Activated B cell treated with CpG ODN at 0.5 μM for 24 hours (primary cell): ENCODE data around the gene SUGCT. TPM values are rescaled to one million over a fixed set of nuclear protein-coding genes. Genes with fewer than 3 reads are reported as not detected.

Experiments
- ATAC-seq: fragments of 200-7000 bp; cut with Tn5 transposase; one replicate; pipeline ENCODE4 v1.10.0; 2021; ENCODE audit warnings: low read depth, mild to moderate bottlenecking, moderate library complexity
- CTCF ChIA-PET: fragments of 350-600 bp; sonication (Branson Sonifier 250); formaldehyde crosslinking; loops from one replicate; lab custom pipeline; 2021; ENCODE audit warnings: antibody characterized with exemption; lab: Charles Lee
- POLR2A ChIA-PET: fragments of 350-600 bp; sonication (Branson Sonifier 250); formaldehyde crosslinking; loops from one replicate; lab custom pipeline; 2021; ENCODE audit warnings: antibody characterized with exemption; lab: Charles Lee
- DNase-seq: peaks from one replicate; pipeline ENCODE4 v3.0.0; 2022
- H3K27ac Mint-ChIP-seq: one replicate; pipeline ENCODE4 v1.8.0; 2020; ENCODE audit warnings: mixed read lengths
- H3K27me3 Mint-ChIP-seq: one replicate; pipeline ENCODE4 v1.8.0; 2021; ENCODE audit warnings: mixed read lengths
- H3K36me3 Mint-ChIP-seq: one replicate; pipeline ENCODE4 v1.8.0; 2021; ENCODE audit warnings: low read depth, mixed read lengths
- H3K4me1 Mint-ChIP-seq: one replicate; pipeline ENCODE4 v1.8.0; 2021; ENCODE audit warnings: mixed read lengths
- H3K4me3 Mint-ChIP-seq: one replicate; pipeline ENCODE4 v1.8.0; 2020; ENCODE audit warnings: mild to moderate bottlenecking, mixed read lengths
- H3K9me3 Mint-ChIP-seq: one replicate; pipeline ENCODE4 v1.8.0; 2020; ENCODE audit warnings: mixed read lengths
- intact Hi-C: fragments of 100-400 bp; cut with micrococcal nuclease; formaldehyde crosslinking; loops from one replicate; pipeline ENCODE4 v1.15.1; 2024
- total RNA-seq: library from RNA; stranded (reverse); gene quantifications from 2 replicates; pipeline ENCODE4 v1.2.3, GENCODE V29; 2022
- TF ChIP-seq, protein P1 (sequence below): fragments of 200-600 bp; IDR thresholded peaks from one replicate; pipeline ENCODE4 v1.8.0; 2022; ENCODE audit warnings: antibody characterized with exemption, mild to moderate bottlenecking

Gene SUGCT
- total RNA-seq, 1 donor from 2014 or later = 1.3 TPM

DNA sequence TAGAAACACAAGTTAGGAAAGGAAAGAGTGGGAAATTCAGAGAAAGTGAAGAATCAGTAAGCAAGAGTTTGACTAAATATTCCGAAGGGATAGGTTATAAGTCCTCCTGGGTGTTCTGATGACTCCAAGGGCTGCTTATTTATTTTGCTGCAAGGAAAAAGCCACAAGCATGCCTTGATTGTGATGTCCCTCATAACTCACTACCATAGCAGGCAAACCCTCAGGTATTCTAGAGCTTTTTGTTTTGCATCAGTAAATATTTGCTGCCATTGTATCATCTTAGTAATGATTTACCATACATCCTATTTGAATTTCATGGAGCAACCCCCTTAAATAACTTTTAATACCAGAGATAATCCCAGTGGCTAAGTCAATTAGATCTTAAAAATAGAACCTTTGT is 688.1 kb downstream of the SUGCT start:
- peaks cover 5% of the 10 kb centered on the region for H3K9me3 Mint-ChIP-seq
- intact Hi-C loops = no loop called here

GRCh38 chr7:40824461-40824860 is 689.7 kb downstream of the SUGCT start:
- no peak overlapping the region for H3K4me3 Mint-ChIP-seq
- peaks cover 2% of the 10 kb centered on the region for H3K9me3 Mint-ChIP-seq
- no peak for ATAC-seq
- no peak for DNase-seq
- ChIA-PET POLR2A (no interaction called here), CTCF (no interaction called here)
- no peaks in the 10 kb centered on the region for H3K27me3 Mint-ChIP-seq
- intact Hi-C loops = no loop called here
- no peaks in the 10 kb centered on the region for H3K36me3 Mint-ChIP-seq
- TF ChIP-seq, protein P1, sequence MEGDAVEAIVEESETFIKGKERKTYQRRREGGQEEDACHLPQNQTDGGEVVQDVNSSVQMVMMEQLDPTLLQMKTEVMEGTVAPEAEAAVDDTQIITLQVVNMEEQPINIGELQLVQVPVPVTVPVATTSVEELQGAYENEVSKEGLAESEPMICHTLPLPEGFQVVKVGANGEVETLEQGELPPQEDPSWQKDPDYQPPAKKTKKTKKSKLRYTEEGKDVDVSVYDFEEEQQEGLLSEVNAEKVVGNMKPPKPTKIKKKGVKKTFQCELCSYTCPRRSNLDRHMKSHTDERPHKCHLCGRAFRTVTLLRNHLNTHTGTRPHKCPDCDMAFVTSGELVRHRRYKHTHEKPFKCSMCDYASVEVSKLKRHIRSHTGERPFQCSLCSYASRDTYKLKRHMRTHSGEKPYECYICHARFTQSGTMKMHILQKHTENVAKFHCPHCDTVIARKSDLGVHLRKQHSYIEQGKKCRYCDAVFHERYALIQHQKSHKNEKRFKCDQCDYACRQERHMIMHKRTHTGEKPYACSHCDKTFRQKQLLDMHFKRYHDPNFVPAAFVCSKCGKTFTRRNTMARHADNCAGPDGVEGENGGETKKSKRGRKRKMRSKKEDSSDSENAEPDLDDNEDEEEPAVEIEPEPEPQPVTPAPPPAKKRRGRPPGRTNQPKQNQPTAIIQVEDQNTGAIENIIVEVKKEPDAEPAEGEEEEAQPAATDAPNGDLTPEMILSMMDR = no peak
- H3K4me1 Mint-ChIP-seq = no peaks in the 10 kb centered on the region
- no peak overlapping the region for H3K27ac Mint-ChIP-seq

More for the DNA sequence above, 688.1 kb downstream of the SUGCT start:
- TF ChIP-seq, protein P1 = no peak
- CTCF ChIA-PET = no interaction called here
- Mint-ChIP-seq H3K4me1 (no peaks in the 10 kb centered on the region), H3K4me3 (no peak overlapping the region), H3K27me3 (no peaks in the 10 kb centered on the region), H3K36me3 (no peaks in the 10 kb centered on the region), H3K27ac (no peak overlapping the region)
- ATAC-seq (no peak), DNase-seq (no peak)
- POLR2A ChIA-PET = no interaction called here

DNA sequence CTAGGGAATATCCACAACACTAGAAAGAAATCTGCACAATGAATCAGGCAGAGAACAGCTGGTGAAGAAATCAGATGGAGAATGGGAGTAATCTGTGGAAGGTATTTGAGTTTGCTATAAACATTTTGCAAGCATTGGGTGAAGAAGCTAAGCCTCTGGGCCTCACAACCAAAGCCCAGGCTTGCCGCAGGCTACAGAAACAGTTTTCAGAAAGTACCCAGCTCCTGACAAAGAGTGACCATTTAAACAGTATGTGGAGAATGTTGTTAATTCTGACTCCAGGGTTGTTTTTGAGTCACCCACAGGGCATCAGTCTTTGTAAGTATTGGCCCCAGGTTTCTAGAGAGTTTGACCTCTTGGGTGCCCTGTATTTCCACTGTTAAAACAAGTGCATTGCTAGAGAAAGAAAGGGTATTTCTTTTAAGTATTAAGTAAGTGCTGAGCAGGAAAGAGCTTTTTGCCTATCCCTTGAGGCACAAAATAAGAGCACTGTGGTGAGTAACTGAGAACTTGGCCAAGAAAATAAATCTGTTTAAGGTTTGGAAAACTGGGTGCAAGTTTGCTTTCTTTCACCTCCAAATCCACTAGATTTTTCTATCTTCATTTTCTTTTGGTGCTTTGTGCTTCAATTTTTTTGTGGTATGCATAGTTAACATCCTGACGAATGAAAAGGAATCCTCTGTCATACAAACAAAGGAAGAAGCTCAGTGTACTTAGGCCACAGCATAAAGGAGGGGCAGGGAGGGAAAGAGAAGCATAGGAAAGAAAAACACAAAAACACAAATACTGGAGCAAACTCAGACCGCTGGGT is 691.8 kb downstream of the SUGCT start:
- CTCF ChIA-PET = interaction anchor here (0.7 to 1.4 kb wide), 2 partner anchors 10 to 12 kb away, joined by 3 read pairs; no protein-coding TSS in a partner anchor
- no peak for DNase-seq

GRCh38 chr7:40827222-40828085 is 692.6 kb downstream of the SUGCT start:
- H3K4me3 Mint-ChIP-seq = no peak overlapping the region
- TF ChIP-seq, protein P1 = no peak
- H3K36me3 Mint-ChIP-seq = no peaks in the 10 kb centered on the region
- ATAC-seq (no peak), DNase-seq (no peak)
- no peak overlapping the region for H3K27ac Mint-ChIP-seq
- ChIA-PET CTCF (interaction anchor here (1.4 kb wide), 1 partner anchor 9 kb away, joined by 3 read pairs; no protein-coding TSS in a partner anchor), POLR2A (no interaction called here)
- no peaks in the 10 kb centered on the region for H3K4me1 Mint-ChIP-seq
- H3K27me3 Mint-ChIP-seq = no peaks in the 10 kb centered on the region
- intact Hi-C loops = no loop called here
- no peaks in the 10 kb centered on the region for H3K9me3 Mint-ChIP-seq

More for the DNA sequence above, 691.8 kb downstream of the SUGCT start:
- Mint-ChIP-seq H3K9me3 (peaks cover 2% of the 10 kb centered on the region), H3K4me1 (no peaks in the 10 kb centered on the region), H3K36me3 (no peaks in the 10 kb centered on the region), H3K27ac (no peak overlapping the region), H3K27me3 (no peaks in the 10 kb centered on the region), H3K4me3 (no peak overlapping the region)
- TF ChIP-seq, protein P1 = no peak
- POLR2A ChIA-PET = no interaction called here
- intact Hi-C loops = no loop called here
- ATAC-seq = no peak
